Stimulated activated naive CD8-positive, alpha-beta T cell treated with anti-CD3 and anti-CD28 coated beads, Interleukin-15, Interleukin-2, amounts not matched to agents 100 U/mL and 50 U/mL, for 24 hours (primary cell): ENCODE data around the gene DBNDD2.

Source experiments
- ATAC-seq: fragments of 150-1000 bp; cut with Tn5 transposase; one replicate; pipeline ENCODE4 v1.10.0; 2021
- DNase-seq: peaks from one replicate; pipeline ENCODE4 v3.0.0; 2021

The DBNDD2 gene

GRCh38 chr20:45387274-45387673 lies 20.8 kb upstream of the DBNDD2 start:
- peak; percentile 77 for ATAC-seq

GRCh38 chr20:45390931-45391330 lies 17.2 kb upstream of the DBNDD2 start:
- DNase-seq (no peak), ATAC-seq (no peak)

More at GRCh38 chr20:45387274-45387673, 20.8 kb upstream of the DBNDD2 start:
- no peak for DNase-seq

GRCh38 chr20:45391559-45391958 lies 16.5 kb upstream of the DBNDD2 start:
- ATAC-seq (no peak), DNase-seq (no peak)

- DNase-seq (no peak), ATAC-seq (no peak)
Measured at GRCh38 chr20:45392733-45393132, 15.4 kb upstream of the DBNDD2 start.

GRCh38 chr20:45394221-45395113 lies 13.6 kb upstream of the DBNDD2 start:
- no peak for DNase-seq

GRCh38 chr20:45395114-45395415 lies 13.0 kb upstream of the DBNDD2 start:
- ATAC-seq (no peak), DNase-seq (no peak)

More at GRCh38 chr20:45394221-45395113, 13.6 kb upstream of the DBNDD2 start:
- no peak for ATAC-seq

GRCh38 chr20:45399018-45399417 lies 9.1 kb upstream of the DBNDD2 start:
- DNase-seq (no peak), ATAC-seq (no peak)

- no peak for ATAC-seq
Measured at GRCh38 chr20:45400346-45401031, 7.6 kb upstream of the DBNDD2 start.

GRCh38 chr20:45402946-45403345 lies 5.1 kb upstream of the DBNDD2 start:
- DNase-seq (no peak), ATAC-seq (no peak)

More at GRCh38 chr20:45400346-45401031, 7.6 kb upstream of the DBNDD2 start:
- DNase-seq = no peak

GRCh38 chr20:45404438-45404837 lies 3.7 kb upstream of the DBNDD2 start:
- ATAC-seq (no peak), DNase-seq (no peak)

GRCh38 chr20:45405571-45406259 lies 2.4 kb upstream of the DBNDD2 start:
- ATAC-seq = peak; percentile 42
- DNase-seq = peak; percentile 19

- peak; percentile 55 for ATAC-seq
- peak; percentile 70 for DNase-seq
Measured at GRCh38 chr20:45406260-45407066, 1.6 kb upstream of the DBNDD2 start.

GRCh38 chr20:45407067-45407745 lies 883 bp upstream of the DBNDD2 start:
- ATAC-seq = no peak
- DNase-seq = no peak

- ATAC-seq = no peak
- no peak for DNase-seq
Measured at GRCh38 chr20:45408646-45409213, 641 bp downstream of the DBNDD2 start.

GRCh38 chr20:45409521-45410272 lies 1.6 kb downstream of the DBNDD2 start:
- DNase-seq (no peak), ATAC-seq (no peak)

GRCh38 chr20:45410887-45411286 lies 2.8 kb downstream of the DBNDD2 start:
- ATAC-seq = no peak
- no peak for DNase-seq

- ATAC-seq = no peak
Measured at GRCh38 chr20:45412653-45413052, 4.6 kb downstream of the DBNDD2 start.

GRCh38 chr20:45413479-45413878 lies 5.4 kb downstream of the DBNDD2 start:
- DNase-seq = no peak
- ATAC-seq = no peak

More at GRCh38 chr20:45412653-45413052, 4.6 kb downstream of the DBNDD2 start:
- DNase-seq = no peak

- ATAC-seq (peak; percentile 89), DNase-seq (peak; percentile 88)
Measured at GRCh38 chr20:45415822-45416637, 7.9 kb downstream of the DBNDD2 start, which contains the start of gene PIGT. PIGT (plus strand) TSS chr20:45416141; CDS start chr20:45416157, 16 bp downstream.
